Neuronal stem cell (in vitro differentiated cells): ENCODE measurements around the gene MRPL37.

Experiments used
- DNase-seq: peaks from one replicate; pipeline ENCODE4 v3.0.0-alpha.2; 2013; ENCODE audit warnings: low spot score
- H2AFZ ChIP-seq: one replicate; pipeline ENCODE4 v1.6.1; 2013; ENCODE audit warnings: mild to moderate bottlenecking, low read length, inconsistent platforms
- H2AK5ac ChIP-seq: 2 replicates; pipeline ENCODE4 v1.6.1; 2013; ENCODE audit warnings: low read depth, mild to moderate bottlenecking, inconsistent platforms, low read length, moderate library complexity, mixed read lengths
- H2BK120ac ChIP-seq: 2 replicates; pipeline ENCODE4 v1.6.1; 2013; ENCODE audit warnings: low read depth, mild to moderate bottlenecking, inconsistent platforms, low read length, moderate library complexity, mixed read lengths
- H2BK12ac ChIP-seq: one replicate; pipeline ENCODE4 v1.6.1; 2013; ENCODE audit warnings: low read length, inconsistent platforms
- H2BK15ac ChIP-seq: 2 replicates; pipeline ENCODE4 v1.6.1; 2013; ENCODE audit warnings: mild to moderate bottlenecking, low read length, inconsistent platforms, mixed read lengths
- H2BK5ac ChIP-seq: one replicate; pipeline ENCODE4 v1.6.1; 2013; ENCODE audit warnings: inconsistent platforms, mild to moderate bottlenecking, low read length, moderate library complexity
- H3K14ac ChIP-seq: one replicate; pipeline ENCODE4 v1.6.1; 2013; ENCODE audit warnings: low read length, inconsistent platforms
- H3K18ac ChIP-seq: 2 replicates; pipeline ENCODE4 v1.6.1; 2013; ENCODE audit warnings: low read length, inconsistent platforms
- H3K23ac ChIP-seq: 2 replicates; pipeline ENCODE4 v1.6.1; 2013; ENCODE audit warnings: low read depth, mild to moderate bottlenecking, mixed read lengths, low read length, inconsistent platforms; ENCODE audit not compliant: poor library complexity
- H3K27ac ChIP-seq: replicated peaks from 3 replicates; pipeline ENCODE4 v1.5.1; 2013; ENCODE audit warnings: low read length, inconsistent platforms
- H3K27me3 ChIP-seq, 3 experiments: 2 replicates each; pipeline ENCODE4 v1.6.1; 2013; ENCODE audit warnings: low read length in 3 of 3, mild to moderate bottlenecking in 2 of 3, inconsistent platforms in 1 of 3, low read depth in 1 of 3, mixed read lengths in 1 of 3, moderate library complexity in 1 of 3; ENCODE audit not compliant: control insufficient read depth in 3 of 3, insufficient read depth in 3 of 3
- H3K36me3 ChIP-seq, 2 donors: replicated peaks in 1 of 2; 2 replicates each; pipeline ENCODE4 v1.6.1; 2013; ENCODE audit warnings: low read length in 2 of 2; ENCODE audit not compliant: control insufficient read depth in 2 of 2, insufficient read depth in 2 of 2
- H3K4ac ChIP-seq: 2 replicates; pipeline ENCODE4 v1.6.1; 2013; ENCODE audit warnings: inconsistent platforms, mild to moderate bottlenecking, low read length, moderate library complexity
- H3K4me1 ChIP-seq, 2 donors: 1 replicate in 1 of 2; 2 replicates in 1 of 2; pipeline ENCODE4 v1.6.1; 2013; ENCODE audit warnings: low read length in 2 of 2, low read depth in 1 of 2; ENCODE audit not compliant: control insufficient read depth in 2 of 2, insufficient read depth in 1 of 2
- H3K4me2 ChIP-seq: one replicate; pipeline ENCODE4 v1.6.1; 2013; ENCODE audit warnings: mild to moderate bottlenecking, low read length, inconsistent platforms; ENCODE audit not compliant: insufficient read depth, poor library complexity, severe bottlenecking
- H3K4me3 ChIP-seq, 2 donors: 2 replicates each; pipeline ENCODE4 v1.5.1; 2013; ENCODE audit warnings: low read length in 2 of 2, mild to moderate bottlenecking in 2 of 2, inconsistent platforms in 1 of 2, moderate library complexity in 1 of 2
- H3K79me1 ChIP-seq: one replicate; pipeline ENCODE4 v1.6.1; 2013; ENCODE audit warnings: low read depth, mild to moderate bottlenecking, inconsistent platforms, low read length, moderate library complexity
- H3K9ac ChIP-seq: one replicate; pipeline ENCODE4 v1.6.1; 2013; ENCODE audit warnings: mild to moderate bottlenecking, low read depth, low read length, inconsistent platforms; ENCODE audit not compliant: poor library complexity
- H3K9me3 ChIP-seq, 2 donors: replicated peaks in 1 of 2; 2 replicates each; pipeline versions ENCODE3 to v1.6.1; 2013; ENCODE audit warnings: low read length in 2 of 2, mild to moderate bottlenecking in 2 of 2, inconsistent platforms in 1 of 2, low read depth in 1 of 2, mixed read lengths in 1 of 2, moderate library complexity in 1 of 2; ENCODE audit not compliant: control insufficient read depth in 2 of 2, insufficient read depth in 1 of 2
- H4K8ac ChIP-seq: one replicate; pipeline ENCODE4 v1.6.1; 2013; ENCODE audit warnings: low read depth, mild to moderate bottlenecking, inconsistent platforms, low read length, moderate library complexity
- H4K91ac ChIP-seq: one replicate; pipeline ENCODE4 v1.6.1; 2013; ENCODE audit warnings: low read length, low read depth, mild to moderate bottlenecking, inconsistent platforms; ENCODE audit not compliant: poor library complexity
- WGBS, 2 donors: extraction: QIAGEN DNeasy Blood & Tissue Kit; methylation state at CpG; one replicate each; pipeline ENCODE4 v1.1.7; 2013; ENCODE audit warnings: missing lambda C conversion rate in 2 of 2, mixed read lengths in 1 of 2; ENCODE audit not compliant: insufficient read length in 2 of 2, insufficient replicate concordance in 1 of 2; ENCODE audit errors: extremely low coverage in 2 of 2; 5-methylcytosine and 5-hydroxymethylcytosine counted together

The MRPL37 gene

GRCh38 chr1:54158071-54158470, 41.9 kb upstream of the MRPL37 start:
- H3K4ac ChIP-seq = no peak overlapping the region
- H3K18ac ChIP-seq = peak overlapping the region; percentile 44
- WGBS, 2 donors = no CpG with 5 or more reads among the region's 3 CpGs
- H3K23ac ChIP-seq = no peak overlapping the region
- no peak overlapping the region for H4K8ac ChIP-seq
- no peaks in the 10 kb centered on the region for H3K36me3 ChIP-seq
- no peak overlapping the region for H2BK12ac ChIP-seq
- no peaks in the 10 kb centered on the region for H3K79me1 ChIP-seq
- peaks cover 0 to 2% of the 10 kb centered on the region in 2 donors for H3K9me3 ChIP-seq
- peaks cover 0 to 6% (median 0%) of the 10 kb centered on the region in 3 experiments for H3K27me3 ChIP-seq
- H3K27ac ChIP-seq = no peak overlapping the region
- peaks cover 8 to 10% of the 10 kb centered on the region in 2 donors for H3K4me1 ChIP-seq
- H2BK5ac ChIP-seq = no peak overlapping the region
- no peak overlapping the region for H2BK15ac ChIP-seq
- DNase-seq = no peak
- H2AFZ ChIP-seq = no peak overlapping the region
- H4K91ac ChIP-seq = no peak overlapping the region
- no peak overlapping the region for H2AK5ac ChIP-seq
- H2BK120ac ChIP-seq = peak overlapping the region; percentile 68
- H3K4me2 ChIP-seq = no peak overlapping the region
- no peak overlapping the region for H3K14ac ChIP-seq
- peak overlapping the region; percentile 30 for H3K9ac ChIP-seq
- H3K4me3 ChIP-seq = no peak overlapping the region

- Histone ChIP-seq H2BK15ac (no peak overlapping the region), H2AK5ac (no peak overlapping the region), H3K14ac (peak overlapping the region; percentile 23), H3K4me2 (no peak overlapping the region), H4K8ac (no peak overlapping the region), H3K23ac (no peak overlapping the region), H3K9ac (no peak overlapping the region), H3K18ac (peak overlapping the region; percentile 35), H3K36me3 (no peaks in the 10 kb centered on the region), H2BK5ac (no peak overlapping the region), H3K4me3 (no peak overlapping the region), H2AFZ (no peak overlapping the region), H4K91ac (no peak overlapping the region), H2BK120ac (no peak overlapping the region), H3K79me1 (no peaks in the 10 kb centered on the region), H2BK12ac (no peak overlapping the region), H3K4me1 (peaks cover 0 to 4% of the 10 kb centered on the region in 2 donors), H3K9me3 (peaks cover 0 to 2% of the 10 kb centered on the region in 2 donors), H3K4ac (no peak overlapping the region), H3K27ac (no peak overlapping the region), H3K27me3 (peaks cover 0 to 6% (median 0%) of the 10 kb centered on the region in 3 experiments)
- no peak for DNase-seq
- WGBS, 2 donors = no CpG with 5 or more reads among the region's 4 CpGs
Measured at GRCh38 chr1:54159733-54160316, 40.1 kb upstream of the MRPL37 start.

- Histone ChIP-seq H2BK120ac (no peak overlapping the region), H4K91ac (no peak overlapping the region), H3K14ac (no peak overlapping the region), H3K18ac (no peak overlapping the region), H3K79me1 (no peaks in the 10 kb centered on the region), H2AK5ac (no peak overlapping the region), H2BK12ac (no peak overlapping the region), H3K4me1 (peaks cover 0 to 4% of the 10 kb centered on the region in 2 donors), H4K8ac (no peak overlapping the region), H2AFZ (no peak overlapping the region), H2BK15ac (no peak overlapping the region), H3K4me2 (no peak overlapping the region), H3K4ac (no peak overlapping the region), H3K9me3 (peaks cover 0 to 2% of the 10 kb centered on the region in 2 donors), H3K36me3 (no peaks in the 10 kb centered on the region), H3K23ac (no peak overlapping the region), H2BK5ac (no peak overlapping the region), H3K9ac (no peak overlapping the region), H3K4me3 (no peak overlapping the region), H3K27me3 (peaks cover 0 to 6% (median 0%) of the 10 kb centered on the region in 3 experiments), H3K27ac (no peak overlapping the region)
- WGBS, 2 donors = no CpG with 5 or more reads among the region's 3 CpGs
- no peak for DNase-seq
Measured at GRCh38 chr1:54160351-54160750, 39.6 kb upstream of the MRPL37 start.

- no peak overlapping the region for H3K27ac ChIP-seq
Measured at GRCh38 chr1:54161495-54162168, 38.3 kb upstream of the MRPL37 start.

More at GRCh38 chr1:54161495-54162168, 38.3 kb upstream of the MRPL37 start:
- Histone ChIP-seq H3K79me1 (no peaks in the 10 kb centered on the region), H3K14ac (no peak overlapping the region), H3K4ac (no peak overlapping the region), H2AK5ac (peak overlapping the region; percentile 47), H4K91ac (no peak overlapping the region), H3K9ac (no peak overlapping the region), H4K8ac (no peak overlapping the region), H2BK15ac (no peak overlapping the region), H2BK120ac (no peak overlapping the region), H3K23ac (no peak overlapping the region), H2BK12ac (no peak overlapping the region), H3K4me2 (no peak overlapping the region), H3K4me1 (peaks cover 0 to 4% of the 10 kb centered on the region in 2 donors), H2AFZ (no peak overlapping the region), H3K27me3 (peaks cover 0 to 6% (median 0%) of the 10 kb centered on the region in 3 experiments), H3K36me3 (no peaks in the 10 kb centered on the region), H3K18ac (no peak overlapping the region), H2BK5ac (no peak overlapping the region), H3K4me3 (no peak overlapping the region), H3K9me3 (peaks cover 0 to 2% of the 10 kb centered on the region in 2 donors)
- no CpG with 5 or more reads among the region's 6 CpGs for WGBS, 2 donors
- DNase-seq = no peak
